Measurements from ENCODE around the gene NDP.
A peak's percentile ranks its signal among the peaks of the same experiment; 100 is the strongest.
"Not testable (repeated sequence)": the region's sequence is repeated elsewhere in the genome, so short reads cannot be mapped to it uniquely, and the experiment has no call there.

Gene NDP

DNA sequence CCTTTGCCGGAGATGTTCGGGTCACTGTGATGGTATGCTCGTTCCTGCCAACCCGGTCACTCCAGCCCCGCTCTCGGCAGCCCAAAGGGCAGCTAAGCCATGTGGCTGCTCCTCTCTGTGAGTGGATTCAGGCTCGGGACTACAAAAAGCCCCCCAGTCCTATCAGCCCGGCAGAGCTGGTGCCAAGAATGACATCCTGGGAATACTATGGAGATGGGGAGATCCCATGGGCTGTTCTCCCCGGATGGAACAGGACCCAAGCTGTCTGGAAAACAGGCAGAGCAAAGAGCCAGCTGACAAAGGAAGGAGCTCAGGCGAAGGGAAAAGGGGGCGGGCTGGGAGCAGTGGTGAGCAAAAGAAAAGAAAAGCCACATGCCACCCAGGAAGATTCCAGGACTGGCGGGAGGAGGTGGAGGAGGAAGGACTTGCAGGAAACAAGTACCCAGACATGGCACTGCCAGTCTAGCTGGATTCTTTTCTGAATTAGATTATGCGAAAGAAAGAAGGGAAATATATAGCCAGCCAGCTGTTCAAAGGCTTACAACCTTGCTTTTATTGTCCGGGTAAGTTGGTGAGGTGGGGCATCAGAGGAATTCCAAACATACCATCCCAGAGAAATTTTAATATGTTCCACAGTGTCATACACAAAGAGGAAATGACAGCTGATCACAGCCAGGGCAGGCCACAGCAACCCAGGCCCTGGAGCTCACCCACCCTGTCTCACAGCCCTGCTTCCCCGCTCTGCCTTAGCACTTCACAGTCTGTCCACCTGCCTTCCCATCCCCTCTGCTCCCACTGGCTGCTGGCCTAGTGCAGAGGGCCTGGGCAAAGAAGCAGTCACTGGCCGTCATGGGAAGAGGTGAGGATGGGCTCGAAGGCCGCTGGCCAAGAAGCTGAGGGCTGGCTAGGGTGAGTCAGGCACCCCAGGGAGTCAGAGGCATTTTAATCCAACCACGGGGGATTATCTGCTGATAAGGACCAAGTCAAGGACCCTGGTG is 3.4 kb downstream of the NDP start:
- DNase-seq: peak; percentile 77

DNA sequence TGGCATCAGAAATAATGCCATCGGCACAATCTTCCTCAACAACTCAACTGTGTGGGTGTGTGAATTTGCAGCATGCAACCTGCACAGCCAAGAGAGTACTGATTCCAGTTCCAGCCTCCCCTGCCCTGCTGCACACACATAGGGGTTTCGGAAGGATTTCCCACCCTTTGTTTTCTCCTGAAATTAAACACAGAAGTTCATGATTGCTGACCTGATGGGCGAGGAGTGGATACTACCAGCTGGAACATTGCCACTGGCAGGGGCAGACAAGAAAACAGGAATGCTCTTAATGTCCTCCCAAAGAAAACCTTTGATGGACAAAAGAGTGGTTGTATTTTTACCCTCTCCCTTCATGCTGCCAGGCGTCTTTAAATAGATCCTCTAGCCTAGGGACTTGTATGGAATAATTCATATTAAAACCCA is 4.8 kb downstream of the NDP start:
- DNase-seq: no peak

DNA sequence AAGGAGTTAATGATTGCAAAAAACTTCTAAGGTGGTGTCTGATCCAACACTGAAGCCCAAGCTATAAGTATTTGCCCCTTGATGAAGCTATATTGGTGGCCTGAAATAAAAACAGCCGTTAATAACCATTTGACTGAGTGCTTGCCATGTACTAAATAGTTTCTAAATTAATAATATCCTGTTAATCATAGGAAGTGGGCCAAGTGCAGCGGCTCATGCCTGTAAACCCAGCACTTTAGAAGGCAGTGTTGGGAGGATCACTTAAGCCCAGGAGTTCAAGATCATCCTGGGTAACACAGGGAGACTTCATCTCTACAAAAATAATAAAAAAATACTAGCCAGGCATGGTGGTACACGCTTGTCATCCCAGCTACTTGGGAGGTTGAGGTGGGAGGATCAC is 8.3 kb downstream of the NDP start:
- DNase-seq: no peak

DNA sequence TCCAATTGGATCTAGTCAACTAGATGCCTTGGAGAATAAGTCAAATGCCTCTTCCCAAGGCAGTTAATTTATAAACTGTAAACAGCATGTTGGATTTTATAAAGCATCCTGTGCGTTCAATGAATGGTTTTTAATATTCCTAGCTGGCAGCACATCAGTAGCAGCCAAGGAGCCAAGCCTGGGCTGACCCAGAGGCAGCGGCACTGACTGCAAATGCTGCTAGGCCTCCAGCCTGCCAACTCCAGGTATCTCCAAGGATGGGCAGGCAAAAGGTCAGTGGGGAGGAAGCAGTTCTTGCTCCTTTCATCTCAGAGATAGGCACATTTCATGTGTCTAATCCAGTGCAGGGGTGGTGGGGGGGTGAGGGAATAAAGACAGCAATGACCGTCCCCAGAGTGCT is 9.5 kb downstream of the NDP start:
- no peak for DNase-seq

GRCh38 chrX:43962636-43963035 is 10.6 kb downstream of the NDP start:
- no peak for DNase-seq

DNA sequence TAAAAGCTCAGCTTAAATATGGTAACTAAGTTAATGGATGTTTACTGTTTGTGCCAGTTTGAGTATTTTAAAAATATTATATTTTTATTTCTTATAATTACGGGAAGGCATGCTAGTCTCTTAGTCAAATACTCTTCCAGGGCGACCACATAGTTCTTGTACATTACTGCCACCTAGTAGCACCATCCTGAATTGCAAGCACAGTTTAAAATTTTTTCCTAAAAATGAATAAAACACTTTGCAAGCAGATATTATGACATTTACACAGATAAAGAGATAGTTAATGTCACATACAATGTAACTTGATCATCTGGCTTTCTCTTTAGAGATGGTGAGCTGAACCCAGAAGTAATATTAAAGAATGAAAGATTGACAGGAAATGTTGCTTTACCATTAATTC is 11.5 kb downstream of the NDP start:
- DNase-seq: no peak

DNA sequence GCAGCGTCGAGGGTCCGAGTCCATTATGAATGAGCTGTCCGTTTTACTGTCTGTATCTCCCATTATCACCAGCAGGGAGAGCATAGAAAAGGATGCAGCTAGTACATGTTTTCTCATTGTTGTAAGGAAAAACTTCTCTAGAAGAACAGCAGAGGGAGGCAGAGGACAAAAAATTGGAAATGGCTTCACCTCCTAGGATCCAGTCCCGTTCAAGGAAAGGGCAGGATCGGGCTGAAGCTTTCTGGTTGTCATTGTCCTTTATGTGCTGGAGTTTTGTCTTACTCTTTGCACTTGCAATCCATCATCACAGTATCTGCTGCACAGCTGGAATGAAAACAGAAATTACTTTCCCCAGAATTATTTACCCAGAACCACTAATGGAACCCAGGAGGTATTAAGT is 14.7 kb downstream of the NDP start:
- peak; percentile 44 for DNase-seq

DNA sequence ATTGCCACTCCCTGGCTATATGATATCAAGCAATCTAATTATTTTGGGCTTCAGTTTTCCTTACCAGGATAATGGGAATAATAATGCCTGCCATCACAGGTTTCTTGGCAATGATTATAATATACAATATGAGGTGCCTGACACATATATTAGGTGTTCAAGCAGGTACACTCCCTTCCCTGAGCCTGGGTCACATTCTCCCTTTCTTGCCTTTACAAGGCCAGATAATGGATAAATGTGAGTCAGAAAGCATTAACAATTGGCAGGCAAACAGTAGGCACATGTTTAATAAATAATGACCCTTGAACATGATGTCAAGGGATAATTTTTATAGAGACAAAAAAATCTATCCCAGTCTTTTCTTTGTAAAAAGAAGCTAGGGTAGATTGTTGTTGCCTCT is 17.2 kb downstream of the NDP start:
- DNase-seq: no peak

DNA sequence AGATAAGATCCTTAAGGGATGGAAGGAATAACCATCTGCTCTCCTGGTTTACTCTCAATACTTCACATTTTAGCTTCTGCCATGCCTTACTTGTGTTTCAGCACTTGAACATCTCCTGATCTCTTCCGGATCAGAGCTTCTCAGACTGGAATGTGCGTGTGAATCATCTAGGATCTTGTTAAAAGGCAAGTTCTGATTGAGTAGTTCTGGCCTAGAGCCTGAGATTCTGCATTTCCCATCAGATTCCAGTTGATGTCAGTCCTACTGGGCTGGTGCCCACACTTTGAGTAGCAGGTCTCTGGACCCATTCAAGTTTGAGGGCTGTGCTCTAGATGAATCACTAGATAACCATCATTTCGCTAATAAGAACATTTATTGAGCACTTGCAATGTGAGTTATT is 20.0 kb downstream of the NDP start:
- DNase-seq: no peak

DNA sequence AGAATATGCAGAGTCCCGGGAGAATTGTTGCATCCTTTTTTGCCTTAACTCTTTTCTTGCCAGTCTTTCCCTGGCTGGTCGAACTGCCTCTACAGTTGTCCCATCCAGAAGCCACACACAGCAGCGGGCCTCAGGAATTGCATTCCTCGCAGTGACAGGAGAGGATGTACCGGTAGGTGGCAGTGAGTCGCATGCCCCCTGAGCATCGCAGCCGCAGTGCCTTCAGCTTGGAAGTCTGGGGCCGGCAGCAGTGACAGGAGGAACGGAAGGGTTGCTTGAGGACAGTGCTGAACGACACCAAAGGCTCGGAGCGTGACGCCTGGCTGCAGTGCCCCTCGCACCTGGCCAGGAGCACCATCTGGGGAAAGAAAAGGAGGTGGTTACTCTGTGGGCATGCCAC is 23.5 kb downstream of the NDP start:
- no peak for DNase-seq

DNA sequence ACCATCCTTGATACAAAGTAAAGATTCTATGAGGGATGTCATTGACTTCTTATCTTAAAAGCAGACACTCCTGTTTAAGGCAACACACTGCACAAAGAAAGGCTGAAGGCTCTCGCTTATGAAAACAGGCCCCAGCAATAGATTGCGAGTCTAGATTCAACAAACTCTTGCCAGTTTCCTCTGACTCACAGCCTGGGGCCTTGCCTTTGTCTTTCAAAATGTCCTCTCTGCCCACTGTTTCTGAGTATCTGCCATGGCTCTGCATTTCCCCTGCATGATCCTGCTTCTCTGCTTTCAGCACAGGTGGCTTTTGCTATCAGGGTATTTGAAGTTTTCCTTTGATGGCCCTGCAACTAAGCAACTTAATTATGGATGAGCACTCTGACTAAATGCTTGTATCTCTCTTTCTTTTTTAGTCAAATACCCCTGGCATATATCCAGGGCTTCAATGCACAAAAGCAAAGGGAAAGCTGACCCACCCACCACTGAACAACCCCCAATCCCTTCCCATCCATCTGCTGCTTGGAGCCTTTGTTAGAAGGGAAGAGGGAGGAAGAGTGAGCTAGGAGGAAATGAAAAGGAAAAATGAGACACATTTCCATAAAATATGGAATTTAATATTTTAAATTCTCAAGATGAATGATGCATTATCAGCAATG is 32.2 kb downstream of the NDP start:
- DNase-seq: peak; percentile 33

DNA sequence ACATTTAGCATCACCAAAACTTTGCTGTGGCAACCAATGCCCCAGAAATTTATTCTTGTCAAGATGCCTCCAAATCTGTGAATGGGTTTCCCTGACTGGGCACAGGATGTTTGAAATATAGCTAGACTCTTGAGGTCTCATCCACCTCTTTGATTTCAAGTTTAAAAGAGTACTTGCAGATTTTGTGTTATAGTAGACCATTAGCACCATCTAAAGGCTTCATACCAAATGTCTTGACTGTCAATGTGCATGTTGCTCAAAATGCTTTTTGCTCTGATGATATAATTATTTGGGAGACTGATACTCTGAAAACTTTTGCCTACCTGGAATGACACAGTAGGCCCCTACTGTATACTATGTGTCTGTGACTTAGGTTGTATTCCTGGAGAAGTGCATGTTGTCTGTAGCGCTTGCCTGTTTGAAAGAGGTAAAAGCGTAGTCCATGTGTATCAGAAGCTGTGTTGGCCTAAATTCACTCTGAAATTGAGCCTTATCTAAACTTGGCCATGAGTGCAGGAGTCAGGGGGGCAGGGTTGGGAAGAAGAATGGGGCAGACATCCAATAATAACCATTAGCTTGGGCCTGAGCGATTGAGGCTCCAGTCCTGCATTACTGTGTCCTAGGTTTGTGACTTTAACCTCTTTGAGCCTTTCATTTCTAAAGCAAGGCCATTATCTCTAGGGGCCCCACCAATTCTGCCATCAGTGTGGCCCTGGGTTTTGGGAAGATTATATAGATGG is 33.8 kb downstream of the NDP start:
- DNase-seq: no peak

DNA sequence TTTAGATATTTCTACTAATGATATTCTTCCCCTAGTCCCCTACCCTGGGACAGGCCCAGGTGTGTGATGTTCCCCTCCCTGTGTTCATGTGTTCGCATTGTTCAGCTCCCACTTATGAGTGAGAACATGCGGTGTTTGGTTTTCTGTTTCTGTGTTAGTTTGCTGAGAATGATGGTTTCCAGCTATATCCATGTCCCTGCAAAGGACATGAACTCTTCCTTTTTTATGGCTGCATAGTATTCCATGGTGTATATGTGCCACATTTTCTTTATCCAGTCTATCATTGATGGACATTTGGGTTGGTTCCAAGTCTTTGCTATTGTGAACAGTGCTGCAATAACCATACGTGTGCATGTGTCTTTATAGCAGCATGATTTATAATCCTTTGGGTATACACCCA is 51.2 kb downstream of the NDP start:
- DNase-seq: not testable (repeated sequence)

GRCh38 chrX:43910772-43911171 is 62.4 kb downstream of the NDP start:
- not testable (repeated sequence) for DNase-seq

DNA sequence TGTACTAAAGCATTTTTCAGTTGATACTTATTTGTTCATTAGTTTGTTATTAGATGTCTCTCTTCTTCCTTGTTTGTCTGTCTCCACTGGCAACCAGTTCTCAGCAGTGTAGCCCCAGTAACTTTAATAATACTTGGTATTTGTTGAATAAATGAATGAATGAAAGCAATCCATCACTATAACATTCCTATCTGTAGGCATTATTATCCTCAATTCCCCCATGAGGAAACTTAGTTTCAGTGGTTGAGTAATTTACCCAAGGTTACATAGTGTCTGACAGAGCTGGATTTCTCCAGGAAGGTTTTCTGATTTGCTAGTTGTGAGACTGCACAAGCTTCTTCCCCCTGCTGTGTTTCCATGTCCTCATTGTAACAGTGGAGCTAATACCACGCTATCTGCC is 63.2 kb downstream of the NDP start:
- DNase-seq: no peak

- DNase-seq: no peak
Observed at GRCh38 chrX:43909141-43909540, 64.0 kb downstream of the NDP start.

DNA sequence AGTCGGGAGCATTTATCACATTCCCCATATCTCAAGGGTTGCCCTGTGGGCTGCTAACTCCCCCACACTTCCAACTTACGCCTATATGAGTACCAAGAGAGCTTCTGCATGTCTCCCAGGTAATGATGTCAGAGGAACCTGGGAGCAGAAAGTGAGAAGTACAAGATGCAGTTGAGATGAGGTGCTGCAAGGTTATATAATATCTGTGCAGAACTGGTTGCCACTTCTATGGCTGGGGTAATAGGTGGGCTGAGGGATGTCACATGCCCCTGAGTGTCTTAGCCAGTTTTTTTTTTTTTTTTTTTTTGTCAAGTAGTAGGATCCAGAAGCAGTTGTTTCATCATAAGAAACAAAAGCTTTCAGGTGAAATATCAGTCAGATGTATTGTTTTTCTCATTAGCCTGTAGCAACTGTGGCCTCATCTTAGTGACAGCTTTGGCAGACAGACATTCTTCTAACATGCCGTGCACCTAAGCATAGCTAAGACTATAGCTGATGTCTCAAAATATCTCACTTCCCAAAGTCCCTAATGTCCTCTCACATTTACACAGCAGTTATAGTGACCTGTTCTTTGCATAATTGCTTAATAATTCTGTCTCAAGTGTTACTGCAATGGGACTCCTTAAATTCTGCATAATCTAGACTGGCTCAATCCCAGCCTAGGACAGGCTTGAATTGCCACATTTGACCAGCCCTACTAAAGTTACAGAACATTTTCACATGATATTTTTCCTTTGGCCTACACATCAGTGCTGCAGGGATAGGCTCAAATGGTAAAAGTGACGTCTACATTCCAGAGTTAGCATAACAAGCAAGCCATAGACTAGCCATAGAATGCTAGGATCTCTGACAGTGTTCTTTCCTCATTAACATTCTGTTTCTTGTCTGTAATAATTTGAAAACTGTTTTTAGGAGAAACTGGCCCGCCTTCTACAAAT is 73.0 kb downstream of the NDP start:
- no peak for DNase-seq
